ENCODE measurements around the gene AK8.

DNA sequence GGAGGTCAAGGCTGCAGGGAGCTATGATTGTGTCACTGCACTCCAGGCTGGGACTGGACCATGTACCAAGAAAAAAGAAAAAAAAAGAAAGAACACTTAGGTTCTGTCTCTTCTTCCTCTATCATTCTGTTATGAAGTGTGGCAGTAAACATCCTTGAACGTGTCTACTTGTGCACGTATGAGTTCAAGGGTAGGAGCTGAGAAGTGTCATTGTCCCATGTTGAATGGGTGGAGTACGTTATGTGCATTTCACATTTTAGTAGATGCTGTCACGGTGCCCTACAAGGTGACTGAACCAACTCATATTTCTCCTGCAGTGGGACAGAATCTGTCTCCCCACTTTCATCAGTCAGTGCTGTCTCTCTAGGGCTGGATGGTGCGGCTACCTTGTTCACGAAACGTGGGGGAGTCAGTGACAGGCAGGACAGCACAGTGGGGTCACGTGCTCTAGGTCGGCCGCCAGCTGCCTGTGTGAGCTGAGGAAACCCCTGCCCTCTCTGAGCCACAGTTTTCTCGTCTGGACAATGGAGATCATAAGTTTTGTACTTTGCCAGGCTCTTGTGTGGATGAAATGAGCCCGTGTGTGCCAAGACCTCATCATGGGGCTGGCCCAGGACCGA, 160.6 kb downstream of the AK8 start:
- TF ChIP-seq EZH2 (IDR thresholded peaks at IDR 0.05; ENCODE audit: borderline replicate concordance) (no peak), EZH2phosphoT487 (IDR thresholded peaks at IDR 0.05; ENCODE audit: low read depth, severe bottlenecking, unreplicated experiment) (no peak), CTCF (IDR thresholded peaks at IDR 0.05; ENCODE audit: poor library complexity) (no peak)
